Measurements from ENCODE around the gene ATP5PD. TPM values are rescaled to one million over a fixed set of nuclear protein-coding genes. Genes with fewer than 3 reads are reported as not detected.
A peak's percentile ranks its signal among the peaks of the same experiment; 100 is the strongest.

The ATP5PD gene
- total and polyA plus RNA-seq, 7 donors, result 409 to 931 (median 577) TPM

- no peak for ATAC-seq
- no peak for DNase-seq
- 0 to 1% (median 0%) methylated on average over 10 of the region's 10 CpGs for WGBS, 3 donors
- H3K4me1 ChIP-seq, result peaks cover 15% of the 10 kb centered on the region
- H3K4me3 ChIP-seq, result peak overlapping the region; percentile 84
- peaks cover 0 to 18% of the 10 kb centered on the region in 2 donors for H3K36me3 ChIP-seq (ENCODE audit: insufficient read depth in 1 of 2, low read depth in 1 of 2)
- intact Hi-C loops (cut with DNase I), result loop anchor here in 1 of 2 donors (5.0 kb wide), 1 partner anchor 51 kb away; no protein-coding TSS in a partner anchor
- peak overlapping the region; percentile 85 for H3K27ac ChIP-seq
- H3K9me3 ChIP-seq, result no peaks in the 10 kb centered on the region
- TF ChIP-seq, protein P1, sequence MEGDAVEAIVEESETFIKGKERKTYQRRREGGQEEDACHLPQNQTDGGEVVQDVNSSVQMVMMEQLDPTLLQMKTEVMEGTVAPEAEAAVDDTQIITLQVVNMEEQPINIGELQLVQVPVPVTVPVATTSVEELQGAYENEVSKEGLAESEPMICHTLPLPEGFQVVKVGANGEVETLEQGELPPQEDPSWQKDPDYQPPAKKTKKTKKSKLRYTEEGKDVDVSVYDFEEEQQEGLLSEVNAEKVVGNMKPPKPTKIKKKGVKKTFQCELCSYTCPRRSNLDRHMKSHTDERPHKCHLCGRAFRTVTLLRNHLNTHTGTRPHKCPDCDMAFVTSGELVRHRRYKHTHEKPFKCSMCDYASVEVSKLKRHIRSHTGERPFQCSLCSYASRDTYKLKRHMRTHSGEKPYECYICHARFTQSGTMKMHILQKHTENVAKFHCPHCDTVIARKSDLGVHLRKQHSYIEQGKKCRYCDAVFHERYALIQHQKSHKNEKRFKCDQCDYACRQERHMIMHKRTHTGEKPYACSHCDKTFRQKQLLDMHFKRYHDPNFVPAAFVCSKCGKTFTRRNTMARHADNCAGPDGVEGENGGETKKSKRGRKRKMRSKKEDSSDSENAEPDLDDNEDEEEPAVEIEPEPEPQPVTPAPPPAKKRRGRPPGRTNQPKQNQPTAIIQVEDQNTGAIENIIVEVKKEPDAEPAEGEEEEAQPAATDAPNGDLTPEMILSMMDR (IDR thresholded peaks at IDR 0.05), result no peak
- no peaks in the 10 kb centered on the region for H3K27me3 ChIP-seq (ENCODE audit: insufficient read depth in 3 of 3, low read length in 2 of 3)
Observed at GRCh38 chr17:75013092-75013559, 33.6 kb downstream of the ATP5PD start.

DNA sequence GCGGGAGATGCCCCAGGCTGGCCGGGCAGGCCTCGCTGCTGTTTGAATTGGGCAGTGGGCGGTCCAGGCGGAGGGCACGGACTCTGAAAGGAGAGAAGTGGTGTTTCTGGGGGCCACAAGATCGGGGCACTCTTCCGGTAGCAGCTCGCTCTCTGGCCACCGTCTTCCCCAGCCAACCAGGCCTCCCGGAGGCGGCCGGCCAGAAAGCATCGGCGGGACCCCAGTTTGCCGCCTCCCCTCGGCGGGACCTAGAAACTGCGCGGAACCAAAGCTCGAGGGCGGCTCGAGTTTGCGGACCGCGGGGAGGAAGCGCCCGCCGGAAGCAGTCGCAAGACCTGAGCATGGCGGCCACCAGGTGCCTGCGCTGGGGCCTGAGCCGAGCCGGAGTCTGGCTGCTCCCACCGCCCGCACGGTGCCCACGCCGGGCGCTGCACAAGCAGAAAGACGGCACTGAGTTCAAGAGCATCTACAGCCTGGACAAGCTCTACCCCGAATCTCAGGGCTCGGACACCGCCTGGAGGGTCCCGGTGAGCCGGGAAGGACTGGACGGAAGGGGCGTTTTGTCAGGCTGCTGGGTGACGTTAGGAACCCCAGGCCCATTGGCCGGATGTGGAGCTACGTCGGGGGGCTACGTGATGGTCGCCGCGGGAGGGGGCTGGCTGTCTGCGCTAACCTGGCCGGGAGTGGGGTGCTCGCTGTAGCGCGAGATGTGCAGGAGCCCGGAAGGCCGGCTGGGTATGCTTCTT is 34.2 kb downstream of the ATP5PD start, which contains the start of gene MRPL58:
Gene MRPL58, plus strand, starts transcription at position 325 of the 746 bp plus-strand sequence. Its CDS starts 17 bp downstream, at position 342.
- intact Hi-C loops (cut with DNase I), result loop anchor here in 1 of 2 donors (5.0 kb wide), 1 partner anchor 50 kb away; no protein-coding TSS in a partner anchor
- H3K4me3 ChIP-seq, result peak within 1 kb of the TSS; percentile 84
- peaks cover 15% of the 10 kb centered on the region for H3K4me1 ChIP-seq
- no peaks in the 10 kb centered on the region for H3K27me3 ChIP-seq (ENCODE audit: insufficient read depth in 3 of 3, low read length in 2 of 3)
- TF ChIP-seq, protein P1 (IDR thresholded peaks at IDR 0.05), result peak; percentile 64
- ATAC-seq (peak; percentile 94 to 97 (median 96)), DNase-seq (peak; percentile 86 to 92)
- peaks cover 0 to 12% of the 10 kb centered on the region in 2 donors for H3K36me3 ChIP-seq (ENCODE audit: insufficient read depth in 1 of 2, low read depth in 1 of 2)
- WGBS, 3 donors, result 1% methylated on average over 52 to 63 of the region's 63 CpGs
- H3K9me3 ChIP-seq, result no peaks in the 10 kb centered on the region
- peak within 1 kb of the TSS; percentile 85 for H3K27ac ChIP-seq

DNA sequence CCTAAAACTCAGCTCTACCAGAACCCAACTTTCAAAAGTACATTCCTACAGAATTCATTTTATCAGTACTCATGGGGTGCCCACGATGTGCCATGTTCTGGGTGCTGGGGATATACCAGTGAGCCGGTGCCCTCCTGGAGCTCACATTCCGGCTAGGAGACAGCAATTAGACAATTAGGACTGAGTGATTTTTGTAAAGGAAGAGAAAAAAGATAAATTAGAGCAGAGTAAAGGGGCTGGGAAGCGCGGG is 34.7 kb downstream of the ATP5PD start:
- peaks cover 0 to 7% of the 10 kb centered on the region in 2 donors for H3K36me3 ChIP-seq (ENCODE audit: insufficient read depth in 1 of 2, low read depth in 1 of 2)
- DNase-seq (no peak), ATAC-seq (no peak)
- no peaks in the 10 kb centered on the region for H3K9me3 ChIP-seq
- H3K27me3 ChIP-seq (ENCODE audit: insufficient read depth in 3 of 3, low read length in 2 of 3), result no peaks in the 10 kb centered on the region
- peak overlapping the region; percentile 85 for H3K27ac ChIP-seq
- WGBS, 3 donors, result 10 to 12% (median 10%) methylated on average over 5 of the region's 5 CpGs
- peaks cover 15% of the 10 kb centered on the region for H3K4me1 ChIP-seq
- intact Hi-C loops (cut with DNase I), result loop anchor here in 1 of 2 donors (5.0 kb wide), 1 partner anchor 50 kb away; no protein-coding TSS in a partner anchor
- peak overlapping the region; percentile 84 for H3K4me3 ChIP-seq
- TF ChIP-seq, protein P1 (IDR thresholded peaks at IDR 0.05), result no peak

DNA sequence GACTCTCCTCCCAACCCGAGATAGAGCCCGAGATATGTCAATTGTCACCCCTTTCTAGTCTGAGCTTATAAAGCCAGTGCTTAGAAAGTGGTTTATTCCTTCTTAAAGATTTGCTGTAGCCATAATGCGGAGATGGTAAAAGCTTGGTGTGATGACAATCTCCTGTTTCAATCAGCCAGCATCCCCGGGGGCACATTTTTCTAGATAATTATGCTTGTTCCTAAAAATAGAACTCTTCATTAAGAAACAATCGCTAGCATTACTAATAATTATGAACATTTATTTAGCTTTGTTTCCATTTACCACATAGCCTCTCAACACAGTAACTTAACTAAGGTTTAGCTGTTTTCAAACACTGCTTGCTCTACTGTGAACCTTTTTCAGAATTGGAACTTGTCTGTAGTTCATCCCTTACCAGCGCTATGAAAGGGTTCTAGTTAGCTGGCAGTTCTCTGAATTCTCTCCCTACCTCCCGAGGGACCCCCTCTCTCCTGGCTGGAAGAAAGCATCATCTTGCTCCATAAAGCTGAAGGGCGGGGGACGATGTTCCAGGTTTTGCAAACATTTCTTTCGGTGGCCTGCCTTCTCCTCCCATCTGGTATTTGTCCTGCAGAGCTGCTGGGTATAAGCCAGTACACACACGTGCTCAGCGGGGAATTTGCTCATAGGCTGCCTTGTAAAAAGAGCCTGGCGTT is 35.2 kb downstream of the ATP5PD start:
- intact Hi-C loops (cut with DNase I), result loop anchor here in 1 of 2 donors (5.0 kb wide), 1 partner anchor 49 kb away; no protein-coding TSS in a partner anchor
- Histone ChIP-seq H3K4me1 (peaks cover 15% of the 10 kb centered on the region), H3K4me3 (peak overlapping the region; percentile 84), H3K27me3 (ENCODE audit: insufficient read depth in 3 of 3, low read length in 2 of 3) (no peaks in the 10 kb centered on the region), H3K27ac (peak overlapping the region; percentile 85), H3K9me3 (no peaks in the 10 kb centered on the region), H3K36me3 (ENCODE audit: insufficient read depth in 1 of 2, low read depth in 1 of 2) (peaks cover 0 to 2% of the 10 kb centered on the region in 2 donors)
- ATAC-seq, result peak; percentile 60 to 83 (median 68)
- WGBS, 3 donors, result 15 to 26% (median 21%) methylated on average over 13 of the region's 13 CpGs
- TF ChIP-seq, protein P1 (IDR thresholded peaks at IDR 0.05), result no peak
- peak; percentile 70 to 81 for DNase-seq

Measured in psoas muscle (tissue), 8 donors.